Astrocyte (in vitro differentiated cells and primary cell): ENCODE data around the gene TEKT2. TPM values are rescaled to one million over a fixed set of nuclear protein-coding genes. Genes with fewer than 3 reads are reported as not detected.

Source experiments
- DNase-seq: peaks from one replicate; pipeline ENCODE4 v3.0.0-alpha.2; 2010; ENCODE audit warnings: low read depth
- FAIRE-seq: peaks from 2 replicates; lab custom pipeline; 2011; peaks lifted over from hg19 to GRCh38; lab: Jason Lieb, UNC
- H2AFZ ChIP-seq: 2 replicates; pipeline ENCODE4 v1.6.0; 2012; ENCODE audit warnings: low read depth, low read length, inconsistent platforms
- H3K27ac ChIP-seq: 2 replicates; pipeline ENCODE4 v1.5.1; 2011; ENCODE audit warnings: low read depth, low read length, inconsistent platforms
- H3K27me3 ChIP-seq: 2 replicates; pipeline ENCODE4 v1.6.0; 2011; ENCODE audit warnings: low read length, inconsistent platforms; ENCODE audit not compliant: insufficient read depth
- H3K36me3 ChIP-seq: 2 replicates; pipeline ENCODE4 v1.5.1; 2011; ENCODE audit warnings: low read length, inconsistent platforms; ENCODE audit not compliant: insufficient read depth
- H3K4me1 ChIP-seq: 2 replicates; pipeline ENCODE4 v1.5.1; 2011; ENCODE audit warnings: low read length, inconsistent platforms; ENCODE audit not compliant: insufficient read depth
- H3K4me2 ChIP-seq: 2 replicates; pipeline ENCODE4 v1.6.0; 2012; ENCODE audit warnings: low read length, inconsistent platforms
- H3K4me3 ChIP-seq: 2 replicates; pipeline ENCODE4 v1.5.1; 2011; ENCODE audit warnings: low read depth, mild to moderate bottlenecking, low read length, inconsistent platforms; ENCODE audit not compliant: insufficient read depth
- H3K79me2 ChIP-seq: 2 replicates; pipeline ENCODE4 v1.6.0; 2012; ENCODE audit warnings: mild to moderate bottlenecking, low read length, inconsistent platforms; ENCODE audit not compliant: insufficient read depth
- H3K9ac ChIP-seq: 2 replicates; pipeline ENCODE4 v1.6.0; 2012; ENCODE audit warnings: mild to moderate bottlenecking, low read length, inconsistent platforms
- H3K9me3 ChIP-seq: 2 replicates; pipeline ENCODE4 v1.5.1; 2012; ENCODE audit warnings: low read depth, mild to moderate bottlenecking, low read length, inconsistent platforms; ENCODE audit not compliant: insufficient read depth
- H4K20me1 ChIP-seq: 2 replicates; pipeline ENCODE4 v1.6.0; 2012; ENCODE audit warnings: low read length, inconsistent platforms; ENCODE audit not compliant: insufficient read depth
- H3K27ac Mint-ChIP-seq: one replicate; pipeline ENCODE4 v1.8.0; 2021; ENCODE audit warnings: mild to moderate bottlenecking, mixed read lengths; ENCODE audit not compliant: unreplicated experiment
- H3K27me3 Mint-ChIP-seq: one replicate; pipeline ENCODE4 v1.8.0; 2021; ENCODE audit warnings: low read depth, mixed read lengths; ENCODE audit not compliant: unreplicated experiment
- H3K36me3 Mint-ChIP-seq: one replicate; pipeline ENCODE4 v1.8.0; 2021; ENCODE audit warnings: low read depth, mixed read lengths; ENCODE audit not compliant: unreplicated experiment
- H3K4me1 Mint-ChIP-seq: one replicate; pipeline ENCODE4 v1.8.0; 2021; ENCODE audit warnings: low read depth, mixed read lengths; ENCODE audit not compliant: unreplicated experiment
- H3K4me3 Mint-ChIP-seq: one replicate; pipeline ENCODE4 v1.8.0; 2021; ENCODE audit warnings: mild to moderate bottlenecking, moderate library complexity, mixed read lengths; ENCODE audit not compliant: unreplicated experiment
- H3K9me3 Mint-ChIP-seq: one replicate; pipeline ENCODE4 v1.8.0; 2021; ENCODE audit warnings: mild to moderate bottlenecking, mixed read lengths; ENCODE audit not compliant: unreplicated experiment
- EZH2 ChIP-seq: IDR thresholded peaks from 2 replicates; pipeline ENCODE4 v1.6.1; 2012; ENCODE audit warnings: mild to moderate bottlenecking, low read length, inconsistent platforms; ENCODE audit not compliant: insufficient read depth
- total RNA-seq: library from RNA; stranded (reverse); gene quantifications from 2 replicates; pipeline ENCODE4 v1.2.1, GENCODE V29; 2021
- TF ChIP-seq, protein P1 (sequence below): IDR thresholded peaks from 2 replicates; pipeline ENCODE4 v1.5.1; 2011; ENCODE audit warnings: low read depth, mild to moderate bottlenecking, inconsistent platforms, low read length, moderate library complexity; ENCODE audit not compliant: insufficient read depth

The TEKT2 gene
- total RNA-seq, 1 donor from 2014 or later, result 0.39 TPM

DNA sequence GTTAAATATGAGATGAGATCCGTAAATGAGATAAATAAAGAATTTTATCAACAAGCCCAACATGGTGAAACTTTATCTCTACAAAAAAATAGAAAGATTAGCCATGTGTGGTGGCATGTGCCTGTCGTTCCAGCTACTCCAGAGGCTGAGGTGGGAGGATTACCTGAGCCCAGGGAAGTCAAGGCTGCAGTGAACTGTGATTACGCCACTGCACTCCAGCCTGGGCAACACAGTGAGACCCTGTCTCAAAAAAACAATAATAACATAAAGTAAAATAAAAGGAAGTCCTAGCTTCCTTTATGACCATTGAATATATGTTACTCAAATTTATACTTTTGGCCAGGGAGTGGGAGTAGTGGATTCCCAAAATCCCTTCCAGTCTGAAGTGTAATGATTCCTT lies 48.7 kb upstream of the TEKT2 start:
- no peak for TF ChIP-seq EZH2
- TF ChIP-seq, protein P1, sequence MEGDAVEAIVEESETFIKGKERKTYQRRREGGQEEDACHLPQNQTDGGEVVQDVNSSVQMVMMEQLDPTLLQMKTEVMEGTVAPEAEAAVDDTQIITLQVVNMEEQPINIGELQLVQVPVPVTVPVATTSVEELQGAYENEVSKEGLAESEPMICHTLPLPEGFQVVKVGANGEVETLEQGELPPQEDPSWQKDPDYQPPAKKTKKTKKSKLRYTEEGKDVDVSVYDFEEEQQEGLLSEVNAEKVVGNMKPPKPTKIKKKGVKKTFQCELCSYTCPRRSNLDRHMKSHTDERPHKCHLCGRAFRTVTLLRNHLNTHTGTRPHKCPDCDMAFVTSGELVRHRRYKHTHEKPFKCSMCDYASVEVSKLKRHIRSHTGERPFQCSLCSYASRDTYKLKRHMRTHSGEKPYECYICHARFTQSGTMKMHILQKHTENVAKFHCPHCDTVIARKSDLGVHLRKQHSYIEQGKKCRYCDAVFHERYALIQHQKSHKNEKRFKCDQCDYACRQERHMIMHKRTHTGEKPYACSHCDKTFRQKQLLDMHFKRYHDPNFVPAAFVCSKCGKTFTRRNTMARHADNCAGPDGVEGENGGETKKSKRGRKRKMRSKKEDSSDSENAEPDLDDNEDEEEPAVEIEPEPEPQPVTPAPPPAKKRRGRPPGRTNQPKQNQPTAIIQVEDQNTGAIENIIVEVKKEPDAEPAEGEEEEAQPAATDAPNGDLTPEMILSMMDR, result no peak
- Mint-ChIP-seq H3K4me3 (no peak overlapping the region), H3K36me3 (peaks cover 7% of the 10 kb centered on the region), H3K4me1 (peaks cover 1% of the 10 kb centered on the region), H3K9me3 (no peaks in the 10 kb centered on the region), H3K27ac (peak overlapping the region; percentile 83), H3K27me3 (no peaks in the 10 kb centered on the region)
- no peaks in the 10 kb centered on the region for H4K20me1 ChIP-seq
- peak overlapping the region; percentile 30 for H3K27ac ChIP-seq
- FAIRE-seq, result no peak
- H3K9me3 ChIP-seq, result no peaks in the 10 kb centered on the region
- H3K79me2 ChIP-seq, result no peaks in the 10 kb centered on the region
- no peak overlapping the region for H3K4me2 ChIP-seq
- H3K4me3 ChIP-seq, result no peak overlapping the region
- H3K27me3 ChIP-seq, result no peaks in the 10 kb centered on the region
- H3K9ac ChIP-seq, result no peak overlapping the region
- peaks cover 5% of the 10 kb centered on the region for H3K36me3 ChIP-seq
- H2AFZ ChIP-seq, result no peak overlapping the region
- no peaks in the 10 kb centered on the region for H3K4me1 ChIP-seq
- no peak for DNase-seq

DNA sequence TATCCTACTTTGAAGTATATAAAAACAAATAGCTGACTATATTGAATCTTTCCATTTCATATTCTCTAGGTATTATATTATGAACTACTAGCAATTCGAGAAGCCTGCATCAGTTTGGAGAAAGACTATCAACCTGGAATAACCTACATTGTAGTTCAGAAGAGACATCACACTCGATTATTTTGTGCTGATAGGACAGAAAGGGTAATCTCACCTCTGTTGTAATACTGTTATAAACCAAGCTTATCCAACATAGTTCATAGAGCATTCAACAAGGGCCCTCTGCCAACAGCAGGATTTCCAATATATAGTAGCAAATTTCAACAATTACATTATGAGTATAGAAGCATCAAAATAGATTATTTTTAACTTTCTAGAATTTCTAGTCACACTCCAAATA lies 43.7 kb upstream of the TEKT2 start:
- H3K79me2 ChIP-seq, result no peaks in the 10 kb centered on the region
- H3K4me2 ChIP-seq, result no peak overlapping the region
- no peak overlapping the region for H3K27ac ChIP-seq
- H4K20me1 ChIP-seq, result no peaks in the 10 kb centered on the region
- Mint-ChIP-seq H3K4me1 (no peaks in the 10 kb centered on the region), H3K4me3 (no peak overlapping the region), H3K27me3 (no peaks in the 10 kb centered on the region), H3K9me3 (no peaks in the 10 kb centered on the region), H3K27ac (no peak overlapping the region), H3K36me3 (peaks cover 9% of the 10 kb centered on the region)
- no peak for DNase-seq
- no peak overlapping the region for H3K4me3 ChIP-seq
- no peak overlapping the region for H2AFZ ChIP-seq
- peaks cover 22% of the 10 kb centered on the region for H3K36me3 ChIP-seq
- H3K27me3 ChIP-seq, result no peaks in the 10 kb centered on the region
- H3K9me3 ChIP-seq, result no peaks in the 10 kb centered on the region
- no peak for TF ChIP-seq EZH2
- TF ChIP-seq, protein P1, result no peak
- H3K4me1 ChIP-seq, result no peaks in the 10 kb centered on the region
- no peak for FAIRE-seq
- H3K9ac ChIP-seq, result no peak overlapping the region

DNA sequence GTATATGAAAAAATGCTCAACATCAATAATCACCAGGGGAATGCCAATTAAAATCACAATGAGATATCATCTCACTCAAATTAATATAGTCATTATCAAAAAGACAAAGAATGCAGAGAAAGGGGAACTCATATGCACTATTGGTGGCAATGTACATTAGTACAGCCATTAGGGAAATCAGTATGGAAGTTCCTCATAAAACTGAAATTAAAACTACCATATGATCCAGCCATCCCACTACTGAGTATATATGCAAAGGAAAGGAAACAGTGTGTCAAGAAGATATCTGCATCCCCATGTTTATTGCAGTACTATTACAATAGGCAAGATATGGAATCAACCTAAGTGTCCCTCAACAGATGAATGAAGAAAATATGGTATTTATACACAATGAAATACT lies 32.1 kb upstream of the TEKT2 start:
- no peak overlapping the region for H3K4me3 Mint-ChIP-seq
- no peak overlapping the region for H3K9ac ChIP-seq
- peaks cover 21% of the 10 kb centered on the region for H3K36me3 Mint-ChIP-seq
- no peaks in the 10 kb centered on the region for H3K27me3 ChIP-seq
- no peak overlapping the region for H3K27ac ChIP-seq
- no peaks in the 10 kb centered on the region for H3K4me1 Mint-ChIP-seq
- no peak overlapping the region for H3K27ac Mint-ChIP-seq
- no peaks in the 10 kb centered on the region for H3K9me3 ChIP-seq
- H3K4me1 ChIP-seq, result no peaks in the 10 kb centered on the region
- TF ChIP-seq EZH2, result no peak
- TF ChIP-seq, protein P1, result no peak
- H4K20me1 ChIP-seq, result no peaks in the 10 kb centered on the region
- peaks cover 7% of the 10 kb centered on the region for H3K36me3 ChIP-seq
- no peak overlapping the region for H3K4me3 ChIP-seq
- H3K4me2 ChIP-seq, result no peak overlapping the region
- FAIRE-seq (no peak), DNase-seq (no peak)
- no peaks in the 10 kb centered on the region for H3K27me3 Mint-ChIP-seq
- H3K9me3 Mint-ChIP-seq, result peaks cover 2% of the 10 kb centered on the region
- H2AFZ ChIP-seq, result no peak overlapping the region
- H3K79me2 ChIP-seq, result no peaks in the 10 kb centered on the region
